AG04450 (cell line): ENCODE measurements around the gene GARNL3. TPM values are rescaled to one million over a fixed set of nuclear protein-coding genes. Genes with fewer than 3 reads are reported as not detected.

Experiments used
- CTCF ChIA-PET: fragments of 300-600, 350-600 bp; formaldehyde crosslinking; extraction: SDS; loops from one replicate; lab custom pipeline; 2022; ENCODE audit warnings: antibody characterized with exemption, inconsistent platforms; lab: Charles Lee
- POLR2A ChIA-PET: fragments of 350-600 bp; formaldehyde crosslinking; extraction: SDS; loops from one replicate; lab custom pipeline; 2021; ENCODE audit warnings: antibody characterized with exemption, inconsistent platforms; lab: Yijun Ruan, JAX
- DNase-seq: peaks from one replicate; pipeline ENCODE4 v3.0.0-alpha.2; 2011; ENCODE audit warnings: low read depth, low spot score
- H3K27ac ChIP-seq: one replicate; pipeline ENCODE4 v1.5.1; 2012; ENCODE audit warnings: low read depth, low read length, control low read depth
- H3K27me3 ChIP-seq: one replicate; pipeline ENCODE4 v1.6.0; 2012; ENCODE audit warnings: low read length; ENCODE audit not compliant: control insufficient read depth, insufficient read depth
- H3K4me3 ChIP-seq: 2 replicates; pipeline ENCODE4 v1.5.1; 2011; ENCODE audit warnings: mild to moderate bottlenecking, low read depth, low read length, control low read depth
- H3K9me3 ChIP-seq: 2 replicates; pipeline ENCODE4 v1.5.1; 2012; ENCODE audit warnings: low read length; ENCODE audit not compliant: control insufficient read depth, insufficient read depth
- CTCF ChIP-seq: IDR thresholded peaks from 2 replicates; pipeline ENCODE4 v1.5.1; 2011; ENCODE audit warnings: low read depth, low read length, control low read depth, inconsistent platforms
- polyA plus RNA-seq: library from polyadenylated mRNA; depleted of rRNA; stranded (reverse); fragments of >200 nt; gene quantifications from 2 replicates; pipeline ENCODE4 v1.2.3, GENCODE V29; 2011

Gene GARNL3
- polyA plus RNA-seq, 1 experiment: 2.7 TPM

- Histone ChIP-seq H3K27ac (peak overlapping the region; percentile 11), H3K27me3 (no peaks in the 10 kb centered on the region), H3K9me3 (no peaks in the 10 kb centered on the region; the same call in 1 of the 2 replicates), H3K4me3 (no peak overlapping the region)
- POLR2A ChIA-PET: interaction anchor here (1.2 kb wide), 1 partner anchor 17 kb away, joined by 6 read pairs; the partner anchor contains the start of gene ZNF79
- CTCF ChIA-PET: interaction anchor here (0.8 to 1.6 kb wide), 2 partner anchors 8 to 10 kb away, joined by 3 to 4 read pairs; partner anchors contain the start of gene SLC2A8
- TF ChIP-seq CTCF: no peak
- DNase-seq: no peak
Observed at GRCh38 chr9:127406799-127407491, 142.4 kb downstream of the GARNL3 start.

GRCh38 chr9:127407492-127407843, 142.9 kb downstream of the GARNL3 start:
- ChIA-PET CTCF (interaction anchor here (0.8 to 1.6 kb wide), 2 partner anchors 8 to 10 kb away, joined by 3 to 4 read pairs; partner anchors contain the start of gene SLC2A8), POLR2A (interaction anchor here (0.7 to 1.2 kb wide), 2 partner anchors 17 to 100 kb away, joined by 3 to 6 read pairs; partner anchors contain the start of gene ZNF79)
- Histone ChIP-seq H3K9me3 (no peaks in the 10 kb centered on the region; the same call in 1 of the 2 replicates), H3K4me3 (no peak overlapping the region), H3K27me3 (no peaks in the 10 kb centered on the region), H3K27ac (peak overlapping the region; percentile 11)
- DNase-seq: no peak
- TF ChIP-seq CTCF: no peak

GRCh38 chr9:127411122-127411521, 146.5 kb downstream of the GARNL3 start:
- CTCF ChIA-PET: no interaction called here
- Histone ChIP-seq H3K4me3 (no peak overlapping the region), H3K27ac (no peak overlapping the region), H3K9me3 (no peaks in the 10 kb centered on the region), H3K27me3 (no peaks in the 10 kb centered on the region)
- TF ChIP-seq CTCF: no peak
- DNase-seq: no peak
- POLR2A ChIA-PET: no interaction called here

GRCh38 chr9:127415141-127415540, 150.6 kb downstream of the GARNL3 start:
- no peak for TF ChIP-seq CTCF
- no peak overlapping the region for H3K4me3 ChIP-seq
- no peaks in the 10 kb centered on the region for H3K27me3 ChIP-seq
- CTCF ChIA-PET: interaction anchor here (0.5 kb wide), 1 partner anchor 22 kb away, joined by 3 read pairs; no protein-coding TSS in a partner anchor
- POLR2A ChIA-PET: interaction anchor here (0.6 to 0.9 kb wide), 2 partner anchors 36 to 191 kb away, joined by 3 read pairs; partner anchors contain the start of genes LRSAM1 and RPL12
- H3K9me3 ChIP-seq: peaks cover 12% of the 10 kb centered on the region; the same call in 1 of the 2 replicates
- no peak for DNase-seq
- H3K27ac ChIP-seq: no peak overlapping the region

- CTCF ChIA-PET: no interaction called here
Observed at GRCh38 chr9:127415657-127416056, 151.1 kb downstream of the GARNL3 start.

More at GRCh38 chr9:127415657-127416056, 151.1 kb downstream of the GARNL3 start:
- POLR2A ChIA-PET: interaction anchor here (0.6 to 1.5 kb wide), 3 partner anchors 19 to 191 kb away, joined by 3 read pairs; partner anchors contain the start of genes LRSAM1, RPL12 and SLC2A8
- H3K27ac ChIP-seq: no peak overlapping the region
- H3K4me3 ChIP-seq: no peak overlapping the region
- H3K27me3 ChIP-seq: no peaks in the 10 kb centered on the region
- peaks cover 12% of the 10 kb centered on the region; the same call in 1 of the 2 replicates for H3K9me3 ChIP-seq
- TF ChIP-seq CTCF: no peak
- DNase-seq: no peak
